ENCODE measurements around the gene F13A1. TPM values are rescaled to one million over a fixed set of nuclear protein-coding genes. Genes with fewer than 3 reads are reported as not detected.

F13A1 gene
- total RNA-seq = not detected

DNA sequence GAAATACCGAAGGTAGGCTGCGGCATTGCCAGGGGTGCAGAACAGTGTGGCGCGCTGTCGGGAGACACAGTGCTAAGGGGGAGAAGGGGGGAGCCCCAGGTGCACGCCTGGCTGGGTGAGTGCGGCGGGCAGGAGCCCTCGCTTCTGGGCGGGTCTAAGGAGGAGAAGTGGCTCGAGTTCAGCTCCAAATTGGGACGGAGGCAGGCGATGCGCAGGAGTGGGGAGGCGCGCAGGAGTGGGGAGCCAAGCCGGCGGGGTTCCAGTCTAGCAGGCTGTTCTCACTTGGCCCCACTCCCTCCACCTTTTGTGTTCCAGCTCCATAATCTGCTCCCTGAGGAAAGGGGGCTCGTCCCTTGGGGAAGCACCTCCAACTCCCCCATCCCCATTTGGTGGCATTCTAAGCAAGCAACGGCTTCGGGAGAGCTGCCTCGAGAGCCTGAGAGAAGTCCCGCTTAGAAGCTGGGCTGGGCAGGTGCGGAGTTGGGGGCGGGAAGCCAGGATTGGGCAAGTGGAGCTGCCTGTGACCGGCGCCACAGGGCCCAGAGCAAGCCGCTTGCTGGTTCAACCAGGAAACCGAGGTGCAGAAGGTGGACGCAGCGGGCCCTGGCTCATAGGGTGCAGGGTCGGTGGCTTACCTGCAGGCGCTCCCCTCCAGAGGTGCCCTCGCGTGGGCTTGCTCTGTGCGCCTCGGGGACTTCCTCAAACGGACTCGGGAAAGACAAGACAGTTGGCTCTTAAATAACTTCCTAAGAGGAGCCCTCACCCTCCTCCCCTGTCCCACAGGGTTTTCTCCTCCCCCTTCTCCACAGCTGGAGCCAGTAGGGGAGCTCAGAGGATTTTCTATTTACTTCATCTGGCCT is at the start of gene F13A1:
TSS of gene F13A1 (minus strand) at position 711 of the 860 bp plus-strand sequence. CDS start 1,998 bp downstream, outside the sequence.
- DNase-seq (no peak), ATAC-seq (no peak)
- intact Hi-C loops (cut with micrococcal nuclease) = no loop called here
- Mint-ChIP-seq H3K4me3 (no peak within 1 kb of the TSS), H3K27ac (no peak within 1 kb of the TSS), H3K9me3 (no peaks in the 10 kb centered on the region), H3K27me3 (peaks cover 41% of the 10 kb centered on the region), H3K36me3 (ENCODE audit: low read depth) (no peaks in the 10 kb centered on the region), H3K4me1 (ENCODE audit: low read depth) (no peaks in the 10 kb centered on the region)
- no peak for TF ChIP-seq CTCF (IDR thresholded peaks at IDR 0.05)
- ChIA-PET POLR2A (interaction anchor here (0.7 kb wide), 1 partner anchor 19 kb away, joined by 4 read pairs; no protein-coding TSS in a partner anchor), CTCF (no interaction called here)

- Mint-ChIP-seq H3K27ac (no peak overlapping the region), H3K4me1 (ENCODE audit: low read depth) (no peaks in the 10 kb centered on the region), H3K27me3 (peaks cover 10% of the 10 kb centered on the region), H3K36me3 (ENCODE audit: low read depth) (no peaks in the 10 kb centered on the region), H3K4me3 (no peak overlapping the region), H3K9me3 (no peaks in the 10 kb centered on the region)
- intact Hi-C loops (cut with micrococcal nuclease) = no loop called here
- TF ChIP-seq CTCF (IDR thresholded peaks at IDR 0.05) = no peak
- CTCF ChIA-PET = no interaction called here
- ATAC-seq = no peak
- POLR2A ChIA-PET = interaction anchor here (0.6 kb wide), 1 partner anchor 343 kb away, joined by 3 read pairs; no protein-coding TSS in a partner anchor
- DNase-seq = no peak
These were observed 48.2 kb upstream of the F13A1 start for GRCh38 chr6:6368684-6369052.

GRCh38 chr6:6368040-6368683 is 47.7 kb upstream of the F13A1 start:
- Mint-ChIP-seq H3K36me3 (ENCODE audit: low read depth) (no peaks in the 10 kb centered on the region), H3K27ac (no peak overlapping the region), H3K9me3 (no peaks in the 10 kb centered on the region), H3K4me3 (no peak overlapping the region), H3K27me3 (peaks cover 9% of the 10 kb centered on the region), H3K4me1 (ENCODE audit: low read depth) (no peaks in the 10 kb centered on the region)
- intact Hi-C loops (cut with micrococcal nuclease) = no loop called here
- DNase-seq = no peak
- no peak for ATAC-seq
- no peak for TF ChIP-seq CTCF (IDR thresholded peaks at IDR 0.05)
- ChIA-PET POLR2A (no interaction called here), CTCF (no interaction called here)

GRCh38 chr6:6366803-6367202 is 46.3 kb upstream of the F13A1 start:
- DNase-seq (no peak), ATAC-seq (no peak)
- POLR2A ChIA-PET = no interaction called here
- H3K4me1 Mint-ChIP-seq (ENCODE audit: low read depth) = no peaks in the 10 kb centered on the region
- CTCF ChIA-PET = no interaction called here
- no peak for TF ChIP-seq CTCF (IDR thresholded peaks at IDR 0.05)
- no peaks in the 10 kb centered on the region for H3K36me3 Mint-ChIP-seq (ENCODE audit: low read depth)
- intact Hi-C loops (cut with micrococcal nuclease) = no loop called here
- H3K27me3 Mint-ChIP-seq = peaks cover 9% of the 10 kb centered on the region
- H3K27ac Mint-ChIP-seq = no peak overlapping the region
- no peak overlapping the region for H3K4me3 Mint-ChIP-seq
- H3K9me3 Mint-ChIP-seq = no peaks in the 10 kb centered on the region

DNA sequence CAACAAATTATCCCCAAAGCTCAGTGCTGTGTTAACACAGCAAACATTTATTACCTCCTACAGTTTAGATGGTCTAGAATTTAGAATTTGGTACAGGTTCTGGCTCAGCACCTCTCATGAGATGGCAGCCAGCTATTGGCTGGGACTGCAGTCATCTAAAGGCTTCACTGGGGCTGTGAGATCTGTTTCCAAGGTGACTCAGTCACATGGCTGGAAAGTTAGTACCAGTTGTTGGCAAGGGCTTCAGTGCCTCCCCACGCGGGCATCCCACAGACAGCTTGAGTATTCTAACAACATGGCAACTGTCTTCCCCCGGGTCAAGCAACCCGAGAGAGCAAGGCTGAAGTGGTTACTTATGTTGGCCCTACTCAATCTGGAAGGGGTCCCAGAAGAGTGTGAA is 44.8 kb upstream of the F13A1 start:
- ATAC-seq = no peak
- Mint-ChIP-seq H3K36me3 (ENCODE audit: low read depth) (no peaks in the 10 kb centered on the region), H3K4me3 (no peak overlapping the region), H3K27ac (no peak overlapping the region), H3K9me3 (no peaks in the 10 kb centered on the region), H3K4me1 (ENCODE audit: low read depth) (no peaks in the 10 kb centered on the region), H3K27me3 (peaks cover 7% of the 10 kb centered on the region)
- intact Hi-C loops (cut with micrococcal nuclease) = no loop called here
- ChIA-PET POLR2A (no interaction called here), CTCF (no interaction called here)
- no peak for DNase-seq
- no peak for TF ChIP-seq CTCF (IDR thresholded peaks at IDR 0.05)

Data from activated CD8-positive, alpha-beta T cell treated with anti-CD3 and anti-CD28 coated beads for 36 hours (primary cell).